ENCODE results near the gene RHOF. TPM values are rescaled to one million over a fixed set of nuclear protein-coding genes. Genes with fewer than 3 reads are reported as not detected.

The RHOF gene
- total and polyA plus RNA-seq, 4 donors, result 15.1 to 34.7 (median 24.8) TPM

DNA sequence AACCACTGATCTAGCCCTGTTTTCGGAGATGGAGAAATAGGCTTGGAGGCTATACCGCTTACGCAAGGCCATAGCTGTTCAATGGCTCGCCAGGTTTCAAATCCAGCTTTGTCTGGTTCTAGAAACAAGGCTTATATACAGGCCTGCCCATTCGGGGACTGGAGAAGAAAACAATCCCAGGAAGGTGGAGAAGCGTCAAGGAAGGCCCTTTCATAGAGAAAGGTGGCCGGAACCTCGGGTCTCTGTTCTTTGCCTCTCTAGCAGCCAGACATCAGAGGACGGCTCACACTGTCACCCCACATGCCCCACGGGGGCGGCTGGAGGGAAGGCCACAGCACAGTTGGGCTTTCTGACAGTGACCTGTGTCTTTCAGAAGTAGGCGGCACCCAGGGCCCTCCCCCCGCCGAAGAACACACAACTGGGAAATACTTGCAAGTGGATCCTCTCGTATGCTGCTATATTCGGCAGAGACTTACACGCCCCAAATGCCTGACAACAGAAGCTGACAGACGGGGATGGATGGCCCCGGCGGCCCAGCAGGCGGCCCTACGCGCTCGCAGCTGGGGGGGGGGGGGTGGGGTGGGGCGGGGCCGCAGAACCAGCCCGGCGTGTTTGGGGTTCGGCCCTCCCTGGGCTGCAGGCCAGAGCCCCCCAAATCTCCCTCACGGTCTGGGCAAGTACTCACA, 5.8 kb upstream of the RHOF start:
- H3K36me3 ChIP-seq (ENCODE audit: control insufficient read depth in 4 of 4, insufficient read depth in 4 of 4, low read length in 4 of 4), result peaks cover 0 to 18% (median 4%) of the 10 kb centered on the region in 4 donors
- TF ChIP-seq, protein P1, sequence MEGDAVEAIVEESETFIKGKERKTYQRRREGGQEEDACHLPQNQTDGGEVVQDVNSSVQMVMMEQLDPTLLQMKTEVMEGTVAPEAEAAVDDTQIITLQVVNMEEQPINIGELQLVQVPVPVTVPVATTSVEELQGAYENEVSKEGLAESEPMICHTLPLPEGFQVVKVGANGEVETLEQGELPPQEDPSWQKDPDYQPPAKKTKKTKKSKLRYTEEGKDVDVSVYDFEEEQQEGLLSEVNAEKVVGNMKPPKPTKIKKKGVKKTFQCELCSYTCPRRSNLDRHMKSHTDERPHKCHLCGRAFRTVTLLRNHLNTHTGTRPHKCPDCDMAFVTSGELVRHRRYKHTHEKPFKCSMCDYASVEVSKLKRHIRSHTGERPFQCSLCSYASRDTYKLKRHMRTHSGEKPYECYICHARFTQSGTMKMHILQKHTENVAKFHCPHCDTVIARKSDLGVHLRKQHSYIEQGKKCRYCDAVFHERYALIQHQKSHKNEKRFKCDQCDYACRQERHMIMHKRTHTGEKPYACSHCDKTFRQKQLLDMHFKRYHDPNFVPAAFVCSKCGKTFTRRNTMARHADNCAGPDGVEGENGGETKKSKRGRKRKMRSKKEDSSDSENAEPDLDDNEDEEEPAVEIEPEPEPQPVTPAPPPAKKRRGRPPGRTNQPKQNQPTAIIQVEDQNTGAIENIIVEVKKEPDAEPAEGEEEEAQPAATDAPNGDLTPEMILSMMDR (IDR thresholded peaks at IDR 0.05; ENCODE audit: control extremely low read depth, extremely low read depth), result no peak
- no peaks in the 10 kb centered on the region for H3K9me3 ChIP-seq (ENCODE audit: control insufficient read depth in 4 of 4, insufficient read depth in 3 of 4, low read length in 3 of 4)
- no peak overlapping the region for H3K9ac ChIP-seq (ENCODE audit: insufficient read depth in 1 of 2, low read length in 2 of 2)
- H3K27ac ChIP-seq (ENCODE audit: low read depth in 1 of 2, low read length in 1 of 2), result peak overlapping the region; percentile 100
- H3K4me1 ChIP-seq (ENCODE audit: control insufficient read depth in 5 of 5, insufficient read depth in 5 of 5, low read length in 5 of 5), result peaks cover 3 to 46% (median 24%) of the 10 kb centered on the region in 5 donors
- no peaks in the 10 kb centered on the region for H3K27me3 ChIP-seq (ENCODE audit: control insufficient read depth in 3 of 3, insufficient read depth in 3 of 3, low read length in 2 of 3)
- WGBS, 2 donors, result 11 to 15% methylated on average over 28 to 30 of the region's 30 CpGs
- ATAC-seq (ENCODE audit: insufficient read depth, low FRiP score), result no peak
- peak overlapping the region; percentile 24 for H3K4me3 ChIP-seq
- DNase-seq, result peak; percentile 68 to 83 (median 74)

- Histone ChIP-seq H3K4me3 (no peak overlapping the region), H3K36me3 (ENCODE audit: control insufficient read depth in 4 of 4, insufficient read depth in 4 of 4, low read length in 4 of 4) (peaks cover 0 to 18% (median 4%) of the 10 kb centered on the region in 4 donors), H3K9ac (ENCODE audit: insufficient read depth in 1 of 2, low read length in 2 of 2) (peak overlapping the region in 1 of 2 donors; percentile 7), H3K9me3 (ENCODE audit: control insufficient read depth in 4 of 4, insufficient read depth in 3 of 4, low read length in 3 of 4) (no peaks in the 10 kb centered on the region), H3K27me3 (ENCODE audit: control insufficient read depth in 3 of 3, insufficient read depth in 3 of 3, low read length in 2 of 3) (no peaks in the 10 kb centered on the region), H3K4me1 (ENCODE audit: control insufficient read depth in 5 of 5, insufficient read depth in 5 of 5, low read length in 5 of 5) (peaks cover 3 to 51% (median 26%) of the 10 kb centered on the region in 5 donors), H3K27ac (ENCODE audit: low read depth in 1 of 2, low read length in 1 of 2) (peak overlapping the region; percentile 78 to 100)
- WGBS, 2 donors, result 57 to 66% methylated on average over 10 of the region's 10 CpGs
- DNase-seq (no peak), ATAC-seq (ENCODE audit: insufficient read depth, low FRiP score) (no peak)
- TF ChIP-seq, protein P1 (IDR thresholded peaks at IDR 0.05; ENCODE audit: control extremely low read depth, extremely low read depth), result no peak
Measured at GRCh38 chr12:121798787-121799155, 5.3 kb upstream of the RHOF start.

GRCh38 chr12:121797937-121798786, 4.7 kb upstream of the RHOF start:
- ATAC-seq (ENCODE audit: insufficient read depth, low FRiP score) (no peak), DNase-seq (peak in 2 of 3 donors; percentile 61 to 63)
- no peaks in the 10 kb centered on the region for H3K9me3 ChIP-seq (ENCODE audit: control insufficient read depth in 4 of 4, insufficient read depth in 3 of 4, low read length in 3 of 4)
- H3K4me1 ChIP-seq (ENCODE audit: control insufficient read depth in 5 of 5, insufficient read depth in 5 of 5, low read length in 5 of 5), result peaks cover 3 to 55% (median 26%) of the 10 kb centered on the region in 5 donors
- peak overlapping the region; percentile 78 to 100 for H3K27ac ChIP-seq (ENCODE audit: low read depth in 1 of 2, low read length in 1 of 2)
- TF ChIP-seq, protein P1 (IDR thresholded peaks at IDR 0.05; ENCODE audit: control extremely low read depth, extremely low read depth), result no peak
- no peak overlapping the region for H3K4me3 ChIP-seq
- H3K36me3 ChIP-seq (ENCODE audit: control insufficient read depth in 4 of 4, insufficient read depth in 4 of 4, low read length in 4 of 4), result peaks cover 0 to 18% (median 4%) of the 10 kb centered on the region in 4 donors
- peak overlapping the region in 1 of 2 donors; percentile 7 for H3K9ac ChIP-seq (ENCODE audit: insufficient read depth in 1 of 2, low read length in 2 of 2)
- H3K27me3 ChIP-seq (ENCODE audit: control insufficient read depth in 3 of 3, insufficient read depth in 3 of 3, low read length in 2 of 3), result no peaks in the 10 kb centered on the region
- WGBS, 2 donors, result 45 to 60% methylated on average over 19 of the region's 19 CpGs
